Superior temporal gyrus (tissue), 1 donor: ENCODE data around the gene TRIM8.

Experiments used
- DNase-seq: peaks from one replicate; pipeline ENCODE4 v3.0.0-alpha.2; 2016; ENCODE audit errors: extremely low spot score

The TRIM8 gene

GRCh38 chr10:102616066-102616770, 28.1 kb upstream of the TRIM8 start:
- DNase-seq: no peak

GRCh38 chr10:102617041-102617440, 27.2 kb upstream of the TRIM8 start:
- no peak for DNase-seq

- no peak for DNase-seq
Observed at GRCh38 chr10:102617816-102618215, 26.5 kb upstream of the TRIM8 start.

GRCh38 chr10:102619281-102619981, 24.8 kb upstream of the TRIM8 start:
- no peak for DNase-seq

- DNase-seq: no peak
Observed at GRCh38 chr10:102620138-102620590, 24.1 kb upstream of the TRIM8 start.

GRCh38 chr10:102620591-102621442, 23.5 kb upstream of the TRIM8 start:
- DNase-seq: no peak

GRCh38 chr10:102621443-102622325, 22.6 kb upstream of the TRIM8 start:
- DNase-seq: peak; percentile 68

- no peak for DNase-seq
Observed at GRCh38 chr10:102624094-102624493, 20.2 kb upstream of the TRIM8 start.

- DNase-seq: no peak
Observed at GRCh38 chr10:102624751-102625645, 19.3 kb upstream of the TRIM8 start.

- DNase-seq: no peak
Observed at GRCh38 chr10:102626026-102626685, 18.1 kb upstream of the TRIM8 start.

GRCh38 chr10:102627291-102627735, 17.0 kb upstream of the TRIM8 start:
- DNase-seq: no peak

GRCh38 chr10:102627736-102628293, 16.5 kb upstream of the TRIM8 start:
- DNase-seq: peak; percentile 34

- peak; percentile 80 for DNase-seq
Observed at GRCh38 chr10:102628451-102628911, 15.8 kb upstream of the TRIM8 start.

- no peak for DNase-seq
Observed at GRCh38 chr10:102629661-102630614, 14.3 kb upstream of the TRIM8 start.

GRCh38 chr10:102630663-102631062, 13.6 kb upstream of the TRIM8 start:
- DNase-seq: no peak

- no peak for DNase-seq
Observed at GRCh38 chr10:102631525-102632393, 12.5 kb upstream of the TRIM8 start.
